GM12878 (cell line): ENCODE data around the gene TMC6. TPM values are rescaled to one million over a fixed set of nuclear protein-coding genes. Genes with fewer than 3 reads are reported as not detected.

Experiments used
- ATAC-seq: fragments of 200-7000 bp; cut with Tn5 transposase; 3 replicates; pipeline ENCODE4 v1.9.1; 2020; ENCODE audit warnings: mild to moderate bottlenecking, moderate library complexity
- BruUV-seq: library from RNA; stranded (reverse); fragments of 400-500 nt; replicated peaks from 2 replicates; lab custom pipeline; 2021; lab: Mats Ljungman, UMichigan
- CTCF ChIA-PET: fragments of 300-600 bp; sonication (Branson Sonifier 250); formaldehyde crosslinking; extraction: SDS; loops from one replicate; lab custom pipeline; 2021; ENCODE audit warnings: inconsistent platforms; lab: Yijun Ruan, JAX
- POLR2A ChIA-PET: fragments of 350-600 bp; formaldehyde crosslinking; extraction: SDS; loops from one replicate; lab custom pipeline; 2021; ENCODE audit warnings: inconsistent platforms; lab: Charles Lee
- RAD21 ChIA-PET: fragments of 300-600 bp; sonication (Branson Sonifier 250); formaldehyde crosslinking; loops from one replicate; lab custom pipeline; 2023; ENCODE audit warnings: antibody characterized with exemption; ENCODE audit not compliant: unreplicated experiment; lab: Charles Lee
- SMC1A ChIA-PET: fragments of 300-600 bp; sonication (Branson Sonifier 250); formaldehyde crosslinking; loops from one replicate; lab custom pipeline; 2023; ENCODE audit not compliant: unreplicated experiment, uncharacterized antibody; lab: Charles Lee
- DNase-seq: peaks from one replicate; pipeline ENCODE4 v3.0.0-alpha.2; 2011; ENCODE audit warnings: low read depth, low spot score
- FAIRE-seq: peaks from 3 replicates; lab custom pipeline; 2011; peaks lifted over from hg19 to GRCh38; lab: Jason Lieb, UNC
- H2AFZ ChIP-seq: 2 replicates; pipeline ENCODE4 v1.6.0; 2011; ENCODE audit warnings: low read depth, low read length, control low read depth; ENCODE audit not compliant: control insufficient read depth
- H3K27ac ChIP-seq: 2 replicates; pipeline ENCODE4 v1.5.1; 2011; ENCODE audit warnings: control low read depth; ENCODE audit not compliant: control insufficient read depth, insufficient read depth
- H3K27me3 ChIP-seq, 2 experiments: replicated peaks in 1 of 2; 2 replicates each; pipeline versions ENCODE4 v1.6.0 to v1.6.1; 2011; ENCODE audit warnings: low read length in 1 of 2; ENCODE audit not compliant: control insufficient read depth in 2 of 2, insufficient read depth in 2 of 2
- H3K36me3 ChIP-seq, 2 experiments: 2 replicates each; pipeline ENCODE4 v1.5.1; 2011; ENCODE audit warnings: low read length in 1 of 2; ENCODE audit not compliant: control insufficient read depth in 2 of 2, insufficient read depth in 2 of 2
- H3K4me1 ChIP-seq: 2 replicates; pipeline ENCODE4 v1.6.1; 2011; ENCODE audit warnings: mild to moderate bottlenecking, low read length, moderate library complexity, mixed read lengths; ENCODE audit not compliant: control insufficient read depth, insufficient read depth
- H3K4me2 ChIP-seq: 2 replicates; pipeline ENCODE4 v1.6.0; 2011; ENCODE audit warnings: control low read depth; ENCODE audit not compliant: control insufficient read depth, insufficient read depth
- H3K4me3 ChIP-seq: fragments of 200-600 bp; sonication (generic); 2 replicates; pipeline ENCODE4 v1.5.1; 2016
- H3K79me2 ChIP-seq: 2 replicates; pipeline ENCODE4 v1.6.0; 2011; ENCODE audit warnings: low read length; ENCODE audit not compliant: control insufficient read depth, insufficient read depth
- H3K9ac ChIP-seq: 2 replicates; pipeline ENCODE4 v1.8.0; 2011; ENCODE audit warnings: low read length, control low read depth, mixed read lengths; ENCODE audit not compliant: control insufficient read depth, insufficient read depth
- H3K9me3 ChIP-seq: replicated peaks from 3 replicates; pipeline ENCODE4 v1.5.1; 2011; ENCODE audit warnings: mild to moderate bottlenecking, low read length; ENCODE audit not compliant: control insufficient read depth, insufficient read depth
- H4K20me1 ChIP-seq: 2 replicates; pipeline ENCODE4 v1.6.0; 2011; ENCODE audit not compliant: control insufficient read depth, insufficient read depth
- ATF2 ChIP-seq: IDR thresholded peaks from 2 replicates; pipeline ENCODE4 v1.6.1; 2012; ENCODE audit warnings: low read length, inconsistent platforms
- E2F4 ChIP-seq: IDR thresholded peaks from 2 replicates; pipeline ENCODE4 v1.6.1; 2012; ENCODE audit warnings: low read depth, low read length, improper control_type of control experiment
- EED ChIP-seq: sonication (generic); IDR thresholded peaks from 2 replicates; pipeline ENCODE4 v1.6.1; 2016; ENCODE audit warnings: antibody characterized with exemption, low read depth
- EGR1 ChIP-seq, 2 experiments: IDR thresholded peaks; 1 replicate in 1 of 2; 2 replicates in 1 of 2; pipeline ENCODE4 v1.6.1; 2011 to 2012; ENCODE audit warnings: low read depth in 2 of 2, low read length in 2 of 2, borderline replicate concordance in 1 of 2, mild to moderate bottlenecking in 1 of 2, moderate library complexity in 1 of 2
- GATAD2B ChIP-seq: fragments of 450-650 bp; conservative IDR thresholded peaks from 2 replicates; pipeline ENCODE4 v1.6.1; 2017; ENCODE audit warnings: low read depth, mild to moderate bottlenecking, moderate library complexity
- HDGF ChIP-seq: fragments of 450-650 bp; IDR thresholded peaks from 2 replicates; pipeline ENCODE4 v1.6.1; 2016; ENCODE audit warnings: antibody characterized with exemption
- IKZF1 ChIP-seq: fragments of 450-650 bp; conservative IDR thresholded peaks from 2 replicates; pipeline ENCODE4 v1.6.1; 2017; ENCODE audit warnings: antibody characterized with exemption, mild to moderate bottlenecking
- KLF5 ChIP-seq: fragments of 450-650 bp; IDR thresholded peaks from 2 replicates; pipeline ENCODE4 v1.6.1; 2014; ENCODE audit warnings: mild to moderate bottlenecking; ENCODE audit not compliant: partially characterized antibody
- MTA2 ChIP-seq: fragments of 450-650 bp; IDR thresholded peaks from 2 replicates; pipeline ENCODE4 v1.6.1; 2016; ENCODE audit warnings: low read depth, mild to moderate bottlenecking, moderate library complexity
- NBN ChIP-seq: fragments of 450-650 bp; IDR thresholded peaks from 2 replicates; pipeline ENCODE4 v1.6.1; 2016
- NR2C1 ChIP-seq: fragments of 450-650 bp; IDR thresholded peaks from 2 replicates; pipeline ENCODE4 v1.6.1; 2017; ENCODE audit warnings: antibody characterized with exemption, mild to moderate bottlenecking, moderate library complexity
- NR2F1 ChIP-seq: fragments of 450-650 bp; conservative IDR thresholded peaks from 2 replicates; pipeline ENCODE4 v1.6.1; 2017; ENCODE audit warnings: mild to moderate bottlenecking
- PAX5 ChIP-seq: IDR thresholded peaks from 2 replicates; pipeline ENCODE4 v1.6.1; 2011; ENCODE audit warnings: low read depth, low read length, borderline replicate concordance
- POLR2AphosphoS2 ChIP-seq: IDR thresholded peaks from 2 replicates; pipeline ENCODE4 v1.6.1; 2011; ENCODE audit warnings: low read depth, mild to moderate bottlenecking, low read length, improper control_type of control experiment, moderate library complexity
- POU2F2 ChIP-seq: IDR thresholded peaks from 3 replicates; pipeline ENCODE4 v1.6.1; 2011; ENCODE audit warnings: low read depth, mild to moderate bottlenecking, low read length, borderline replicate concordance
- RELA ChIP-seq: fragments of 450-650 bp; IDR thresholded peaks from 2 replicates; pipeline ENCODE4 v1.8.0; 2014; ENCODE audit warnings: borderline replicate concordance; ENCODE audit not compliant: partially characterized antibody
- RFX5 ChIP-seq: IDR thresholded peaks from 2 replicates; pipeline ENCODE4 v1.6.1; 2011; ENCODE audit warnings: low read depth, low read length, improper control_type of control experiment
- SRF ChIP-seq, 2 experiments: IDR thresholded peaks; 2 replicates each; pipeline ENCODE4 v1.6.1; 2011; ENCODE audit warnings: low read depth in 2 of 2, low read length in 2 of 2, mild to moderate bottlenecking in 1 of 2, moderate library complexity in 1 of 2
- TCF12 ChIP-seq: IDR thresholded peaks from 2 replicates; pipeline ENCODE4 v1.6.1; 2011; ENCODE audit warnings: low read depth, mild to moderate bottlenecking, low read length
- TCF3 ChIP-seq: IDR thresholded peaks from 2 replicates; pipeline ENCODE4 v1.6.1; 2012; ENCODE audit warnings: low read depth, mild to moderate bottlenecking, low read length, borderline replicate concordance; ENCODE audit not compliant: insufficient read depth
- USF1 ChIP-seq: IDR thresholded peaks from 2 replicates; pipeline ENCODE4 v1.6.1; 2011; ENCODE audit warnings: borderline replicate concordance, low read depth, mild to moderate bottlenecking, moderate library complexity, mixed read lengths, low read length; ENCODE audit not compliant: insufficient read depth; ENCODE audit errors: extremely low read length
- ZNF274 ChIP-seq: IDR thresholded peaks from one replicate; pipeline ENCODE4 v1.8.0; 2011; ENCODE audit not compliant: insufficient read length, insufficient read depth
- WGBS: methylation state at CpG from one replicate; pipeline ENCODE4 v1.1.6; 2016; ENCODE audit warnings: low lambda C conversion rate; ENCODE audit not compliant: insufficient replicate concordance, insufficient coverage; ENCODE audit errors: missing lambda C conversion rate; 5-methylcytosine and 5-hydroxymethylcytosine counted together
- in situ Hi-C: fragments of 300-500 bp; cut with MboI; formaldehyde crosslinking; loops from 9 replicates; pipeline ENCODE4 v1.14.3; 2018; ENCODE audit warnings: mixed read lengths
- intact Hi-C: fragments of 100-400 bp; cut with micrococcal nuclease; formaldehyde crosslinking; loops from one replicate; pipeline ENCODE4 v1.14.2; 2022; ENCODE audit not compliant: unreplicated experiment
- polyA plus RNA-seq, 11 experiments: library from polyadenylated mRNA; depleted of rRNA in 4 of 11; unstranded in 6 of 11; stranded (reverse) in 5 of 11; fragments of >200 nt; fragmentation: Nextera tagmentation in 4 of 11; fragmentation: Illumina TruSeq in 1 of 11; extraction: Ambion mirVana in 4 of 11; extraction: Trizol in 1 of 11; gene quantifications; 1 replicate in 1 of 11; 2 replicates in 10 of 11; pipeline versions ENCODE4 v1.2.1 to v1.2.3, GENCODE V29; 2011 to 2016; ENCODE audit warnings: inconsistent platforms in 2 of 11, missing spikeins in 2 of 11, low read depth in 1 of 11
- total RNA-seq, 4 experiments: library from RNA; depleted of rRNA in 3 of 4; stranded (reverse); fragments of >200 nt in 3 of 4; fragmentation: Illumina TruSeq in 1 of 4; extraction: Trizol in 1 of 4; gene quantifications; 2 replicates each; pipeline versions ENCODE4 v1.2.1 to v1.2.3, GENCODE V29; 2013 to 2021

The TMC6 gene
- total and polyA plus RNA-seq, 10 of the 15 experiments (the other 5 are each of a cell fraction or from before 2014, with no cell fraction given) = 1.9 to 232 (median 60.6) TPM

GRCh38 chr17:78148286-78149016 lies 19.9 kb upstream of the TMC6 start:
- intact Hi-C loops = no loop called here
- TF ChIP-seq USF1 = no peak
- no peak for TF ChIP-seq POU2F2
- no peak for TF ChIP-seq PAX5
- TF ChIP-seq KLF5 = no peak
- TF ChIP-seq SRF (IDR thresholded peaks at IDR 0.05; ENCODE audit: low read depth in 2 of 2, low read length in 2 of 2) = no peak
- 0 out of 2 replicates have a peak, but pooled peaks have one; percentile 24 for TF ChIP-seq TCF12
- TF ChIP-seq HDGF = peak; percentile 80
- TF ChIP-seq RFX5 = no peak
- TF ChIP-seq TCF3 = no peak
- no peak for TF ChIP-seq EED
- TF ChIP-seq ZNF274 = no peak
- no peak for TF ChIP-seq POLR2AphosphoS2
- no peak for TF ChIP-seq ATF2
- TF ChIP-seq NR2C1 = peak; percentile 53
- TF ChIP-seq RELA = no peak
- 0 out of 2 replicates have a peak, but pooled peaks have one; percentile 20 for TF ChIP-seq GATAD2B
- TF ChIP-seq NR2F1 = peak; percentile 70; the same call in 1 of the 2 replicates
- no peak for TF ChIP-seq EGR1 (IDR thresholded peaks at IDR 0.05; ENCODE audit: borderline replicate concordance in 1 of 2, low read depth in 2 of 2, low read length in 2 of 2)
- TF ChIP-seq MTA2 = 0 out of 2 replicates have a peak, but pooled peaks have one; percentile 17
- peak; percentile 25 for TF ChIP-seq IKZF1
- TF ChIP-seq NBN = no peak
- TF ChIP-seq E2F4 = no peak

More at GRCh38 chr17:78148286-78149016, 19.9 kb upstream of the TMC6 start:
- H3K4me1 ChIP-seq = peaks cover 77% of the 10 kb centered on the region
- CTCF ChIA-PET = interaction anchor here (0.8 to 2.3 kb wide), 10 partner anchors 8 to 102 kb away, joined by 3 to 11 read pairs (median 4); partner anchors contain the start of gene TMC8
- no peaks in the 10 kb centered on the region for H3K9me3 ChIP-seq
- peak; percentile 6 for ATAC-seq
- SMC1A ChIA-PET = interaction anchor here (0.7 to 2.2 kb wide), 10 partner anchors 8 to 74 kb away, joined by 3 to 7 read pairs (median 4); no protein-coding TSS in a partner anchor
- no peaks in the 10 kb centered on the region for H3K36me3 ChIP-seq
- 50% methylated on average over 14 of the region's 14 CpGs for WGBS
- no peak overlapping the region for H3K4me3 ChIP-seq
- no peaks in the 10 kb centered on the region for H4K20me1 ChIP-seq
- peak overlapping the region; percentile 40; the same call in 1 of the 2 replicates for H3K4me2 ChIP-seq
- DNase-seq = no peak
- peak overlapping the region; percentile 68 for H2AFZ ChIP-seq
- no peaks in the 10 kb centered on the region for H3K27me3 ChIP-seq
- H3K27ac ChIP-seq = peak overlapping the region; percentile 96
- POLR2A ChIA-PET = interaction anchor here (0.7 to 2.5 kb wide), 13 partner anchors 8 to 189 kb away, joined by 3 to 14 read pairs (median 4); partner anchors contain the start of gene TMC8
- in situ Hi-C loops = no loop called here
- RAD21 ChIA-PET = interaction anchor here (0.7 to 1.6 kb wide), 6 partner anchors 21 to 39 kb away, joined by 3 to 6 read pairs (median 4); no protein-coding TSS in a partner anchor
- peak overlapping the region; percentile 47 for H3K9ac ChIP-seq
- H3K79me2 ChIP-seq = peaks cover 2% of the 10 kb centered on the region
- peak; percentile 27 for FAIRE-seq
- no TSS peak for BruUV-seq
